HG02610 (cell line): Measurements from ENCODE around the gene TMCC2.

Experiments
- ATAC-seq: cut with Tn5 transposase; IDR thresholded peaks from one replicate; pipeline ENCODE4 v1.9.1; 2021; ENCODE audit warnings: mild to moderate bottlenecking, moderate library complexity; ENCODE audit not compliant: unreplicated experiment

TMCC2 gene

GRCh38 chr1:205239078-205239477 is 11.3 kb downstream of the TMCC2 start:
- no peak for ATAC-seq

GRCh38 chr1:205240118-205240517 is 12.4 kb downstream of the TMCC2 start:
- no peak for ATAC-seq

- ATAC-seq = no peak
These were observed 12.8 kb downstream of the TMCC2 start for GRCh38 chr1:205240569-205240968.

- ATAC-seq = no peak
These were observed 13.8 kb downstream of the TMCC2 start for GRCh38 chr1:205241366-205242030.

GRCh38 chr1:205243350-205244191 is 15.8 kb downstream of the TMCC2 start:
- no peak for ATAC-seq

GRCh38 chr1:205244384-205244783 is 16.6 kb downstream of the TMCC2 start:
- no peak for ATAC-seq

GRCh38 chr1:205245096-205245495 is 17.4 kb downstream of the TMCC2 start:
- no peak for ATAC-seq

GRCh38 chr1:205246351-205247119 is 18.8 kb downstream of the TMCC2 start:
- ATAC-seq = no peak

- ATAC-seq = no peak
These were observed 19.6 kb downstream of the TMCC2 start for GRCh38 chr1:205247130-205247921.

GRCh38 chr1:205248793-205249601 is 21.3 kb downstream of the TMCC2 start:
- ATAC-seq = no peak

- ATAC-seq = no peak
These were observed 21.9 kb downstream of the TMCC2 start for GRCh38 chr1:205249651-205250050.

- ATAC-seq = no peak
These were observed 23.0 kb downstream of the TMCC2 start for GRCh38 chr1:205250699-205251098.

GRCh38 chr1:205251576-205251975 is 23.8 kb downstream of the TMCC2 start:
- ATAC-seq = no peak

GRCh38 chr1:205255941-205256780 is 28.4 kb downstream of the TMCC2 start:
- peak; percentile 43 for ATAC-seq

GRCh38 chr1:205256951-205257625 is 29.3 kb downstream of the TMCC2 start:
- no peak for ATAC-seq

GRCh38 chr1:205257735-205258134 is 30.0 kb downstream of the TMCC2 start:
- ATAC-seq = no peak

- ATAC-seq = no peak
These were observed 30.5 kb downstream of the TMCC2 start for GRCh38 chr1:205258261-205258691.

- ATAC-seq = no peak
These were observed 31.0 kb downstream of the TMCC2 start for GRCh38 chr1:205258719-205259118.
